PC-9 (cell line): Measurements from ENCODE around the gene ZDBF2. TPM values are rescaled to one million over a fixed set of nuclear protein-coding genes. Genes with fewer than 3 reads are reported as not detected.

Experiments used
- BruUV-seq: library from RNA; stranded (reverse); fragments of 400-500 nt; replicated peaks from 2 replicates; lab custom pipeline; 2021; lab: Mats Ljungman, UMichigan
- CTCF ChIA-PET: fragments of 300-600 bp; sonication (Branson Sonifier 250); formaldehyde crosslinking; loops from one replicate; lab custom pipeline; 2022; ENCODE audit warnings: antibody characterized with exemption; lab: Charles Lee
- POLR2A ChIA-PET: fragments of 300-600 bp; sonication (Branson Sonifier 250); formaldehyde crosslinking; loops from one replicate; lab custom pipeline; 2022; ENCODE audit warnings: antibody characterized with exemption; ENCODE audit not compliant: unreplicated experiment; lab: Charles Lee
- DNase-seq, 2 experiments: peaks; one replicate each; pipeline versions ENCODE4 v3.0.0 to v3.0.0-alpha.2; 2015 to 2022; ENCODE audit warnings: mixed read lengths in 1 of 2
- H2AFZ ChIP-seq: fragments of 200-600 bp; sonication (generic); 2 replicates; pipeline ENCODE4 v1.8.1; 2017; ENCODE audit warnings: antibody characterized with exemption
- H3F3A ChIP-seq: fragments of 200-600 bp; sonication (generic); 2 replicates; pipeline ENCODE4 v1.8.1; 2017; ENCODE audit warnings: antibody characterized with exemption, mild to moderate bottlenecking, low read depth; ENCODE audit not compliant: insufficient read depth
- H3K27ac ChIP-seq: fragments of 200-600 bp; sonication (generic); 2 replicates; pipeline ENCODE4 v1.6.1; 2016; ENCODE audit warnings: mixed run types
- H3K27me3 ChIP-seq: fragments of 200-600 bp; sonication (generic); 2 replicates; pipeline ENCODE4 v1.6.1; 2016; ENCODE audit warnings: low read depth, mixed run types; ENCODE audit not compliant: insufficient read depth
- H3K36me3 ChIP-seq: fragments of 200-600 bp; sonication (generic); 2 replicates; pipeline ENCODE4 v1.6.1; 2016; ENCODE audit warnings: low read depth, mixed run types
- H3K4me1 ChIP-seq: fragments of 200-600 bp; sonication (generic); replicated peaks from 2 replicates; pipeline ENCODE4 v1.6.1; 2016; ENCODE audit warnings: mixed run types; ENCODE audit not compliant: insufficient read depth
- H3K4me2 ChIP-seq: fragments of 200-600 bp; sonication (generic); 2 replicates; pipeline ENCODE4 v1.6.1; 2017; ENCODE audit warnings: mixed run types
- H3K4me3 ChIP-seq: fragments of 200-600 bp; sonication (generic); 2 replicates; pipeline ENCODE4 v1.6.1; 2016; ENCODE audit warnings: mixed run types
- H3K79me2 ChIP-seq: fragments of 200-600 bp; sonication (generic); 2 replicates; pipeline ENCODE4 v1.6.1; 2017; ENCODE audit warnings: low read depth, mixed run types
- H3K9me2 ChIP-seq: fragments of 200-600 bp; sonication (generic); 2 replicates; pipeline ENCODE4 v1.8.1; 2017; ENCODE audit warnings: mild to moderate bottlenecking; ENCODE audit not compliant: insufficient read depth
- H3K9me3 ChIP-seq: fragments of 200-600 bp; sonication (generic); 2 replicates; pipeline ENCODE4 v1.8.1; 2016; ENCODE audit warnings: low read depth; ENCODE audit not compliant: insufficient read depth
- H4K20me1 ChIP-seq: fragments of 200-600 bp; sonication (generic); 2 replicates; pipeline ENCODE4 v1.8.1; 2017; ENCODE audit not compliant: insufficient read depth
- EZH2 ChIP-seq: fragments of 200-600 bp; sonication (generic); IDR thresholded peaks from 2 replicates; pipeline ENCODE4 v1.8.0; 2017; ENCODE audit warnings: antibody characterized with exemption, low read depth
- intact Hi-C: fragments of 100-400 bp; cut with micrococcal nuclease; formaldehyde crosslinking; loops from one replicate; pipeline ENCODE4 v1.10.0; 2022; ENCODE audit not compliant: unreplicated experiment
- total RNA-seq: library from RNA; stranded (reverse); gene quantifications from 2 replicates; pipeline ENCODE4 v1.2.3, GENCODE V29; 2021
- TF ChIP-seq, protein P1 (sequence below): fragments of 200-600 bp; sonication (generic); conservative IDR thresholded peaks from 2 replicates; pipeline ENCODE4 v1.6.1; 2017; ENCODE audit warnings: mixed run types, antibody characterized with exemption, mild to moderate bottlenecking, moderate library complexity

Gene ZDBF2
- total RNA-seq, 1 experiment from 2014 or later: 21.5 TPM

DNA sequence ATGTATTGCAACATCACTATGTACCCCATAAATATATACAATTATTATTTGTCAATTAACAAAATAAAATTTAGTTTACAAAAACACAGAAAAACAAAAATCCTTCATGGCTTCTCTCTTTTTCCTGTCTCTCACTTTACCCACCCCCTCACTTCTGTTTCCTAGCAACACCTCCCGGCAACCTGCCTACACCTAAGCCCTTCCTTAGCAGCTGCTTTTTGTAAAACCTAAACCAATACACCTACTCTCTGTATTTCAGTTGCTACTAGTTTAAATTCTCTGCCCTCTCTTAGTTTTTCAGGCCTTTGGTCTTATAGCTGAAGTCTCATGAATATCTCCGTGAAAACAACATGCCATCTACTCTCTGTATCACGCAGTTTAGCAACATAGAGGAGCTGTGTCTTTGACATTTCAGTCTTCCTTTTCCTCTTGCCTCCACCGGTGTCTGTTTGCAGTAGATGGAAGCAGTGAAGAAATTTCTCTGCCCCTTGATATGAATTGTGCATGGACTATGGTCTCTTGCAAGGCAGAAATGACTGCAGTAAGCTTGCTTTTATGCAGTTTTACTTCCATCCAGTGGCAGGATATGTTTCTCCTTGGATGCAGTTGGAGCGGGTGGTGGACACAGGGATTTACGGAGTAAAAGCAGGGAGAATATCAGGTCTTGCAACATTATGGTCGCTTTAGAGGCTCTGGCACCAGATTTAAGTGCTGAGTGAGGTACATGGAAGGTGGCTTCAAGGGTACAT lies 42.0 kb upstream of the ZDBF2 start:
- ChIA-PET CTCF (interaction anchor here (0.5 kb wide), 1 partner anchor 66 kb away, joined by 5 read pairs; no protein-coding TSS in a partner anchor), POLR2A (interaction anchor here (0.6 to 0.7 kb wide), 2 partner anchors 18 to 339 kb away, joined by 3 to 5 read pairs; no protein-coding TSS in a partner anchor)
- Histone ChIP-seq H2AFZ (no peak overlapping the region), H3K9me3 (no peaks in the 10 kb centered on the region), H3K79me2 (no peaks in the 10 kb centered on the region), H3K36me3 (no peaks in the 10 kb centered on the region), H3K4me3 (no peak overlapping the region), H3K27ac (no peak overlapping the region), H3F3A (no peaks in the 10 kb centered on the region), H4K20me1 (no peaks in the 10 kb centered on the region), H3K27me3 (no peaks in the 10 kb centered on the region), H3K9me2 (no peaks in the 10 kb centered on the region), H3K4me2 (no peak overlapping the region), H3K4me1 (peaks cover 7% of the 10 kb centered on the region; the same call in 1 of the 2 replicates)
- intact Hi-C loops: no loop called here
- no peak for DNase-seq
- TF ChIP-seq EZH2: no peak
- TF ChIP-seq, protein P1, sequence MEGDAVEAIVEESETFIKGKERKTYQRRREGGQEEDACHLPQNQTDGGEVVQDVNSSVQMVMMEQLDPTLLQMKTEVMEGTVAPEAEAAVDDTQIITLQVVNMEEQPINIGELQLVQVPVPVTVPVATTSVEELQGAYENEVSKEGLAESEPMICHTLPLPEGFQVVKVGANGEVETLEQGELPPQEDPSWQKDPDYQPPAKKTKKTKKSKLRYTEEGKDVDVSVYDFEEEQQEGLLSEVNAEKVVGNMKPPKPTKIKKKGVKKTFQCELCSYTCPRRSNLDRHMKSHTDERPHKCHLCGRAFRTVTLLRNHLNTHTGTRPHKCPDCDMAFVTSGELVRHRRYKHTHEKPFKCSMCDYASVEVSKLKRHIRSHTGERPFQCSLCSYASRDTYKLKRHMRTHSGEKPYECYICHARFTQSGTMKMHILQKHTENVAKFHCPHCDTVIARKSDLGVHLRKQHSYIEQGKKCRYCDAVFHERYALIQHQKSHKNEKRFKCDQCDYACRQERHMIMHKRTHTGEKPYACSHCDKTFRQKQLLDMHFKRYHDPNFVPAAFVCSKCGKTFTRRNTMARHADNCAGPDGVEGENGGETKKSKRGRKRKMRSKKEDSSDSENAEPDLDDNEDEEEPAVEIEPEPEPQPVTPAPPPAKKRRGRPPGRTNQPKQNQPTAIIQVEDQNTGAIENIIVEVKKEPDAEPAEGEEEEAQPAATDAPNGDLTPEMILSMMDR: no peak
- no TSS peak for BruUV-seq

DNA sequence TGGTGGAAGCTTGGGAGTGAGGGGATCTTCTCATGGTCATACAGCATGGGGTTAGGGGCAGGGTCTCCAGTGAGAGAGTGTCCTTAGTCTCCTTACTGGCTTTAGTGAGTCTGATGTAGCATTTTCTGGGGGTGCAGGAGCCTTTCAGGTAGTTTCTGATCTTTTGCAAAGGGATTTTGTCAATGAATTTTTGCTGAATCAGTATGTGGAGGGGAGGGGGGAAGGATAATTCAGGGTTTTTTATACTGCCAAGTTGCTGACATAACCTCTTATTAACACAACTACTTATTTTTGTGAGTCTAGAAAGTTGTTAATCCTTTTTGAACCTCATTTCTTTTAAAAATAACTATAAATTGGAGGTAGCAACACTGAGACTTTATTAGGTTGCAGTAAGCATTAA lies 35.3 kb upstream of the ZDBF2 start:
- Histone ChIP-seq H3F3A (no peaks in the 10 kb centered on the region), H3K27ac (no peak overlapping the region), H2AFZ (no peak overlapping the region), H4K20me1 (no peaks in the 10 kb centered on the region), H3K9me3 (no peaks in the 10 kb centered on the region), H3K4me3 (no peak overlapping the region), H3K9me2 (no peaks in the 10 kb centered on the region), H3K36me3 (no peaks in the 10 kb centered on the region), H3K4me1 (no peaks in the 10 kb centered on the region), H3K27me3 (no peaks in the 10 kb centered on the region), H3K79me2 (no peaks in the 10 kb centered on the region), H3K4me2 (no peak overlapping the region)
- intact Hi-C loops: no loop called here
- DNase-seq: no peak
- POLR2A ChIA-PET: no interaction called here
- no TSS peak for BruUV-seq
- TF ChIP-seq, protein P1: no peak
- TF ChIP-seq EZH2: no peak
- CTCF ChIA-PET: no interaction called here

DNA sequence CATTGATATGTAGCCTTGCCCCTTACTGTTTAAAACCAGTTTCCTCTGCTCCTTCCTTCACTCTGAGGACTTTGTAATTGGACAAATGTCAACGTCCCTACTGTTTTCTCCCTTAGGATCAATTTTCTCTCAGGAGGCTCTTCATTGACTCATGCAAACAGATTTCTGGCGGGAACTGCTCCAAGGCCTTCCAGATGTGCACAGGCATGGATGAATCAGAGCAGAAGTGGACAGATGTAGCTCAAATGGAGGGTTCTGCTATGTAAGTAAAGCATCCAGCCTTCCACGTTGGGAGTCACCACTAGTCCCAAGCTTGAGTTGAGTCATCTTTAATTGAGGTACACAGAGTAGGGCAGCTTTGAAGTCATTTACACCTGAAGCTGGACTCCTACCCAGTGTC lies 34.1 kb upstream of the ZDBF2 start:
- Histone ChIP-seq H3K36me3 (no peaks in the 10 kb centered on the region), H3K4me2 (no peak overlapping the region), H3K9me3 (no peaks in the 10 kb centered on the region), H3K4me3 (no peak overlapping the region), H3K27me3 (no peaks in the 10 kb centered on the region), H3K4me1 (no peaks in the 10 kb centered on the region), H3F3A (no peaks in the 10 kb centered on the region), H3K9me2 (no peaks in the 10 kb centered on the region), H3K79me2 (no peaks in the 10 kb centered on the region), H4K20me1 (no peaks in the 10 kb centered on the region), H3K27ac (no peak overlapping the region), H2AFZ (no peak overlapping the region)
- no TSS peak for BruUV-seq
- DNase-seq: no peak
- POLR2A ChIA-PET: no interaction called here
- intact Hi-C loops: no loop called here
- CTCF ChIA-PET: no interaction called here
- TF ChIP-seq EZH2: no peak
- TF ChIP-seq, protein P1: no peak
